Panc1 (cell line): ENCODE data around the gene NR2C1. TPM values are rescaled to one million over a fixed set of nuclear protein-coding genes. Genes with fewer than 3 reads are reported as not detected.

ENCODE experiments used
- ATAC-seq: fragments of 200-7000 bp; cut with Tn5 transposase; 2 replicates; pipeline ENCODE4 v1.9.1; 2020; ENCODE audit warnings: mild to moderate bottlenecking, moderate library complexity
- BruUV-seq: library from RNA; stranded (reverse); fragments of 400-500 nt; replicated peaks from 2 replicates; lab custom pipeline; 2021; lab: Mats Ljungman, UMichigan
- CTCF ChIA-PET: fragments of 300-600 bp; sonication (Branson Sonifier 250); formaldehyde crosslinking; loops from one replicate; lab custom pipeline; 2022; ENCODE audit warnings: antibody characterized with exemption; lab: Charles Lee
- POLR2A ChIA-PET: fragments of 300-600 bp; sonication (Branson Sonifier 250); formaldehyde crosslinking; loops from one replicate; lab custom pipeline; 2022; ENCODE audit warnings: antibody characterized with exemption; lab: Charles Lee
- DNase-seq: peaks from one replicate; pipeline ENCODE4 v3.0.0-alpha.2; 2010; ENCODE audit warnings: low read depth, low spot score
- H3K27ac ChIP-seq: 2 replicates; pipeline ENCODE4 v1.5.1; 2011; ENCODE audit warnings: mild to moderate bottlenecking, low read length, inconsistent platforms
- H3K27me3 ChIP-seq: fragments of 200-500 bp; sonication (Bioruptor generic); 2 replicates; pipeline ENCODE4 v1.6.0; 2014; ENCODE audit warnings: low read length, inconsistent platforms; ENCODE audit not compliant: control insufficient read depth, insufficient read depth
- H3K36me3 ChIP-seq: fragments of 200-500 bp; sonication (Bioruptor generic); 2 replicates; pipeline ENCODE4 v1.5.1; 2014; ENCODE audit warnings: inconsistent platforms, mild to moderate bottlenecking, low read length, moderate library complexity; ENCODE audit not compliant: control insufficient read depth, insufficient read depth
- H3K4me1 ChIP-seq: 2 replicates; pipeline ENCODE4 v1.5.1; 2011; ENCODE audit warnings: inconsistent platforms, mild to moderate bottlenecking, low read length, moderate library complexity; ENCODE audit not compliant: control insufficient read depth, insufficient read depth
- H3K4me3 ChIP-seq, 2 experiments: 2 replicates each; pipeline ENCODE4 v1.5.1; 2011 to 2012; ENCODE audit warnings: low read depth in 2 of 2, low read length in 2 of 2, mild to moderate bottlenecking in 2 of 2, inconsistent platforms in 1 of 2, moderate library complexity in 1 of 2
- H3K9me3 ChIP-seq: fragments of 200-500 bp; sonication (Bioruptor generic); 2 replicates; pipeline ENCODE4 v1.5.1; 2014; ENCODE audit warnings: low read depth, mild to moderate bottlenecking, inconsistent platforms, low read length, moderate library complexity; ENCODE audit not compliant: control insufficient read depth, insufficient read depth
- CTCF ChIP-seq: fragments of 450-650 bp; IDR thresholded peaks from 2 replicates; pipeline ENCODE4 v1.5.1; 2017; ENCODE audit warnings: mild to moderate bottlenecking
- POLR2AphosphoS5 ChIP-seq: IDR thresholded peaks from 2 replicates; pipeline ENCODE4 v1.6.1; 2012; ENCODE audit warnings: mild to moderate bottlenecking, low read depth, low read length, moderate library complexity
- REST ChIP-seq, 2 experiments: IDR thresholded peaks; 2 replicates each; pipeline ENCODE4 v1.6.1; 2011 to 2012; ENCODE audit warnings: low read depth in 2 of 2, control low read depth in 1 of 2, low read length in 1 of 2, mild to moderate bottlenecking in 1 of 2, moderate library complexity in 1 of 2; ENCODE audit not compliant: insufficient read depth in 1 of 2
- SIN3A ChIP-seq: IDR thresholded peaks from 2 replicates; pipeline ENCODE4 v1.6.1; 2012; ENCODE audit warnings: low read depth, mild to moderate bottlenecking, low read length, moderate library complexity, borderline replicate concordance; ENCODE audit not compliant: insufficient read depth
- TCF7L2 ChIP-seq: IDR thresholded peaks from 2 replicates; pipeline ENCODE4 v1.6.1; 2011; ENCODE audit warnings: mild to moderate bottlenecking, low read depth, low read length, inconsistent platforms
- in situ Hi-C: cut with HindIII; loops from 2 replicates; pipeline ENCODE4 v1.10.0; 2016; ENCODE audit warnings: low sequenced_read_pairs, low pct_unique_long_range_greater_than_20kb
- intact Hi-C: fragments of 100-400 bp; cut with micrococcal nuclease; formaldehyde crosslinking; loops from one replicate; pipeline ENCODE4 v1.10.0; 2022; ENCODE audit not compliant: unreplicated experiment
- total RNA-seq: library from RNA; stranded (reverse); gene quantifications from one replicate; pipeline ENCODE4 v1.2.1, GENCODE V29; 2021; ENCODE audit not compliant: unreplicated experiment

The NR2C1 gene
- total RNA-seq, 1 experiment from 2014 or later: 84.6 TPM

GRCh38 chr12:95105540-95105939 is 32.1 kb upstream of the NR2C1 start:
- intact Hi-C loops: no loop called here
- POLR2A ChIA-PET: no interaction called here
- no TSS peak for BruUV-seq

GRCh38 chr12:95104919-95105452 is 31.6 kb upstream of the NR2C1 start:
- in situ Hi-C loops: no loop called here
- ATAC-seq (no peak), DNase-seq (no peak)
- H3K27ac ChIP-seq: 0 out of 2 replicates have a peak overlapping the region, but pooled peaks have one; percentile 34
- intact Hi-C loops: no loop called here
- BruUV-seq: no TSS peak
- H3K27me3 ChIP-seq: no peaks in the 10 kb centered on the region
- CTCF ChIA-PET: no interaction called here
- TF ChIP-seq POLR2AphosphoS5: no peak
- no peak for TF ChIP-seq TCF7L2
- TF ChIP-seq REST (IDR thresholded peaks at IDR 0.05; ENCODE audit: insufficient read depth in 1 of 2, low read depth in 2 of 2, low read length in 1 of 2): no peak
- no peak for TF ChIP-seq CTCF
- TF ChIP-seq SIN3A: no peak
- H3K4me1 ChIP-seq: peaks cover 10% of the 10 kb centered on the region
- H3K9me3 ChIP-seq: no peaks in the 10 kb centered on the region
- H3K36me3 ChIP-seq: peaks cover 12% of the 10 kb centered on the region; the same call in 1 of the 2 replicates
- POLR2A ChIA-PET: no interaction called here
- no peak overlapping the region for H3K4me3 ChIP-seq

More at GRCh38 chr12:95105540-95105939, 32.1 kb upstream of the NR2C1 start:
- Histone ChIP-seq H3K27me3 (no peaks in the 10 kb centered on the region), H3K4me1 (peaks cover 8% of the 10 kb centered on the region), H3K27ac (no peak overlapping the region), H3K4me3 (no peak overlapping the region), H3K9me3 (no peaks in the 10 kb centered on the region), H3K36me3 (peaks cover 12% of the 10 kb centered on the region; the same call in 1 of the 2 replicates)
- in situ Hi-C loops: no loop called here
- DNase-seq: no peak
- no peak for TF ChIP-seq POLR2AphosphoS5
- TF ChIP-seq TCF7L2: no peak
- no peak for TF ChIP-seq CTCF
- TF ChIP-seq SIN3A: no peak
- TF ChIP-seq REST (IDR thresholded peaks at IDR 0.05; ENCODE audit: insufficient read depth in 1 of 2, low read depth in 2 of 2, low read length in 1 of 2): no peak
- CTCF ChIA-PET: no interaction called here
- no peak for ATAC-seq
